H9 (cell line): ENCODE results near the gene ADGRB3. TPM values are rescaled to one million over a fixed set of nuclear protein-coding genes. Genes with fewer than 3 reads are reported as not detected.
A peak's percentile ranks its signal among the peaks of the same experiment; 100 is the strongest.

Source experiments
- DNase-seq: peaks from one replicate; pipeline ENCODE4 v3.0.0-alpha.2; 2017
- H2AFZ ChIP-seq: one replicate; pipeline ENCODE4 v1.6.1; 2013; ENCODE audit warnings: mild to moderate bottlenecking, low read length, control low read depth, moderate library complexity
- H2AK5ac ChIP-seq: 2 replicates; pipeline ENCODE4 v1.6.1; 2013; ENCODE audit warnings: low read length, control low read depth, mixed read lengths; ENCODE audit not compliant: insufficient read length
- H2BK120ac ChIP-seq: one replicate; pipeline ENCODE4 v1.6.1; 2013; ENCODE audit warnings: low read depth, mild to moderate bottlenecking, low read length, control low read depth, inconsistent platforms; ENCODE audit not compliant: poor library complexity, severe bottlenecking
- H2BK12ac ChIP-seq: 2 replicates; pipeline ENCODE4 v1.6.1; 2013; ENCODE audit warnings: low read length, control low read depth, mixed read lengths, low read depth; ENCODE audit not compliant: insufficient read length
- H2BK15ac ChIP-seq: 2 replicates; pipeline ENCODE4 v1.6.1; 2013; ENCODE audit warnings: low read depth, low read length, control low read depth
- H2BK20ac ChIP-seq: one replicate; pipeline ENCODE4 v1.6.1; 2013; ENCODE audit warnings: low read depth, mild to moderate bottlenecking, low read length, control low read depth, inconsistent platforms; ENCODE audit not compliant: poor library complexity, severe bottlenecking
- H2BK5ac ChIP-seq: 2 replicates; pipeline ENCODE4 v1.6.1; 2013; ENCODE audit warnings: low read length, control low read depth, mixed read lengths; ENCODE audit not compliant: insufficient read length
- H3K14ac ChIP-seq: 2 replicates; pipeline ENCODE4 v1.6.1; 2013; ENCODE audit warnings: low read length, control low read depth; ENCODE audit not compliant: insufficient read depth
- H3K18ac ChIP-seq: 2 replicates; pipeline ENCODE4 v1.6.1; 2013; ENCODE audit warnings: low read depth, mild to moderate bottlenecking, mixed read lengths, low read length, control low read depth; ENCODE audit not compliant: insufficient read length
- H3K23ac ChIP-seq: 2 replicates; pipeline ENCODE4 v1.6.1; 2013; ENCODE audit warnings: low read length, control low read depth, mixed read lengths, low read depth; ENCODE audit not compliant: insufficient read length
- H3K23me2 ChIP-seq: 2 replicates; pipeline ENCODE4 v1.6.1; 2013; ENCODE audit warnings: low read depth, mild to moderate bottlenecking, mixed read lengths, low read length, control low read depth; ENCODE audit not compliant: insufficient read length, poor library complexity, severe bottlenecking
- H3K27ac ChIP-seq: 2 replicates; pipeline ENCODE4 v1.5.1; 2013; ENCODE audit warnings: low read length, control low read depth, mixed read lengths, low read depth; ENCODE audit not compliant: insufficient read length
- H3K27me3 ChIP-seq: 2 replicates; pipeline ENCODE4 v1.6.1; 2013; ENCODE audit warnings: low read length, control low read depth, inconsistent platforms; ENCODE audit not compliant: insufficient read depth
- H3K4ac ChIP-seq: 2 replicates; pipeline ENCODE4 v1.6.1; 2013; ENCODE audit warnings: low read depth, mild to moderate bottlenecking, control low read depth, inconsistent platforms, low read length, moderate library complexity
- H3K4me1 ChIP-seq: 2 replicates; pipeline ENCODE4 v1.6.1; 2013; ENCODE audit warnings: low read length, control low read depth, inconsistent platforms; ENCODE audit not compliant: insufficient read depth
- H3K4me2 ChIP-seq: 2 replicates; pipeline ENCODE4 v1.6.1; 2013; ENCODE audit warnings: low read length, control low read depth, mixed read lengths; ENCODE audit not compliant: insufficient read length, insufficient read depth
- H3K56ac ChIP-seq: 2 replicates; pipeline ENCODE4 v1.6.1; 2013; ENCODE audit warnings: low read depth, mild to moderate bottlenecking, mixed read lengths, low read length, control low read depth; ENCODE audit not compliant: insufficient read length
- H3K79me1 ChIP-seq: 2 replicates; pipeline ENCODE4 v1.6.1; 2013; ENCODE audit warnings: low read depth, mild to moderate bottlenecking, moderate library complexity, low read length, control low read depth, inconsistent platforms; ENCODE audit not compliant: insufficient read depth, poor library complexity, severe bottlenecking
- H3K79me2 ChIP-seq: 2 replicates; pipeline ENCODE4 v1.6.1; 2013; ENCODE audit warnings: low read length, control low read depth, inconsistent platforms; ENCODE audit not compliant: insufficient read depth
- H3K9ac ChIP-seq: 2 replicates; pipeline ENCODE4 v1.6.1; 2013; ENCODE audit warnings: low read length, control low read depth, mixed read lengths; ENCODE audit not compliant: insufficient read length; ENCODE audit errors: extremely low read depth
- H3K9me3 ChIP-seq: one replicate; pipeline ENCODE4 v1.6.1; 2013; ENCODE audit warnings: low read depth, low read length, inconsistent platforms; ENCODE audit not compliant: control insufficient read depth
- H3T11ph ChIP-seq: one replicate; pipeline ENCODE4 v1.6.1; 2013; ENCODE audit warnings: mild to moderate bottlenecking, low read length, control low read depth, inconsistent platforms
- H4K20me1 ChIP-seq: one replicate; pipeline ENCODE4 v1.6.1; 2013; ENCODE audit not compliant: control insufficient read depth, insufficient read length, insufficient read depth
- H4K5ac ChIP-seq: 2 replicates; pipeline ENCODE4 v1.6.1; 2013; ENCODE audit warnings: low read depth, mild to moderate bottlenecking, mixed read lengths, low read length, control low read depth; ENCODE audit not compliant: insufficient read length
- H4K8ac ChIP-seq: replicated peaks from 2 replicates; pipeline ENCODE4 v1.6.1; 2013; ENCODE audit warnings: low read length, control low read depth, mixed read lengths, low read depth; ENCODE audit not compliant: insufficient read length
- H4K91ac ChIP-seq: 2 replicates; pipeline ENCODE4 v1.6.1; 2013; ENCODE audit warnings: low read depth, mild to moderate bottlenecking, moderate library complexity, mixed read lengths, low read length, control low read depth; ENCODE audit not compliant: insufficient read length
- H3K27ac Mint-ChIP-seq, 3 experiments: 2 replicates in 2 of 3; 3 replicates in 1 of 3; pipeline ENCODE4 v1.8.0; 2020 to 2021; ENCODE audit warnings: mixed read lengths in 3 of 3, mild to moderate bottlenecking in 1 of 3, moderate library complexity in 1 of 3
- H3K27me3 Mint-ChIP-seq: 2 replicates; pipeline ENCODE4 v1.8.0; 2021; ENCODE audit warnings: low read depth, mild to moderate bottlenecking, moderate library complexity, mixed read lengths
- H3K36me3 Mint-ChIP-seq, 3 experiments: 2 replicates in 2 of 3; 3 replicates in 1 of 3; pipeline ENCODE4 v1.8.0; 2020 to 2021; ENCODE audit warnings: low read depth in 3 of 3, mixed read lengths in 3 of 3; ENCODE audit not compliant: insufficient read depth in 1 of 3
- H3K4me1 Mint-ChIP-seq, 2 experiments: 2 replicates each; pipeline ENCODE4 v1.8.0; 2020; ENCODE audit warnings: mixed read lengths in 2 of 2
- H3K4me3 Mint-ChIP-seq, 2 experiments: 2 replicates in 1 of 2; 3 replicates in 1 of 2; pipeline ENCODE4 v1.8.0; 2020 to 2021; ENCODE audit warnings: mild to moderate bottlenecking in 2 of 2, mixed read lengths in 2 of 2, moderate library complexity in 1 of 2
- H3K9me3 Mint-ChIP-seq, 2 experiments: 2 replicates in 1 of 2; 3 replicates in 1 of 2; pipeline ENCODE4 v1.8.0; 2020; ENCODE audit warnings: mild to moderate bottlenecking in 2 of 2, mixed read lengths in 2 of 2, moderate library complexity in 1 of 2
- WGBS: extraction: QIAGEN DNeasy Blood & Tissue Kit; methylation state at CpG from one replicate; pipeline ENCODE4 v1.1.7; 2013; ENCODE audit warnings: missing lambda C conversion rate, low lambda C conversion rate, mixed read lengths; ENCODE audit not compliant: insufficient read length; ENCODE audit errors: extremely low coverage; 5-methylcytosine and 5-hydroxymethylcytosine counted together
- total RNA-seq: library from RNA; stranded (reverse); gene quantifications from 2 replicates; pipeline ENCODE4 v1.2.1, GENCODE V29; 2021
- TF ChIP-seq, protein P1 (sequence below): fragments of 200-600 bp; sonication (generic); conservative IDR thresholded peaks from 3 replicates; pipeline ENCODE4 v1.8.0; 2021; ENCODE audit warnings: antibody characterized with exemption, mild to moderate bottlenecking

The ADGRB3 gene
- total RNA-seq, 1 experiment from 2014 or later = 0.37 TPM

DNA sequence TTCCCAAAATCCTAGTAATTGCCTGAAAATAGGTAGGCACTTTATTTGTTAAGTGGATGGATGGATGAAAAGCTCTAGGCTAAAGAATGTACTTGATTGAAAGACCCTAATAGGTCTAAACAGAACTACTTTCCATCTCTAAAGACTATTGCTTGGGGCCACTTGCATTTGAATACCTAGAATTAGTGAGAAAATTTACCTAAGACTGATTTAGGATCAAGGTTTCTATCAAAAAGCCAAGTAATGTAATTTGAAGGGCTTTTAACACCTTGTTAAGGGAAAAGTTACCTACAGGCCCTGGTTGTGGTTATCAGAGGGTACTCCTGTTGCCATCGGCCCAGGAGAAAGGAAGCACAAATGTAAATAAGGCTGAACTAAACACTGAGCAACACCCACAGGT is 581.0 kb downstream of the ADGRB3 start:
- DNase-seq = no peak

More for the DNA sequence above, 581.0 kb downstream of the ADGRB3 start:
- Histone ChIP-seq H4K20me1 (no peaks in the 10 kb centered on the region), H3K18ac (no peak overlapping the region), H3K14ac (no peak overlapping the region), H3K79me2 (no peaks in the 10 kb centered on the region), H4K5ac (no peak overlapping the region), H3K27me3 (no peaks in the 10 kb centered on the region), H2AK5ac (no peak overlapping the region), H3K4ac (no peak overlapping the region), H4K91ac (no peak overlapping the region), H3K79me1 (no peaks in the 10 kb centered on the region), H2BK20ac (no peak overlapping the region), H2AFZ (no peak overlapping the region), H3K4me1 (peaks cover 19% of the 10 kb centered on the region; the same call in 1 of the 2 replicates), H3T11ph (no peak overlapping the region), H3K23me2 (no peaks in the 10 kb centered on the region), H3K9ac (no peak overlapping the region), H4K8ac (no peak overlapping the region), H2BK12ac (peak overlapping the region; percentile 28), H3K4me2 (peak overlapping the region; percentile 22), H3K23ac (no peak overlapping the region), H3K56ac (no peak overlapping the region), H2BK5ac (peak overlapping the region; percentile 66), H2BK15ac (no peak overlapping the region), H2BK120ac (no peak overlapping the region), H3K27ac (peak overlapping the region; percentile 97), H3K9me3 (no peaks in the 10 kb centered on the region)
- Mint-ChIP-seq H3K36me3 (no peaks in the 10 kb centered on the region), H3K4me1 (peaks cover 73 to 75% of the 10 kb centered on the region in 2 experiments), H3K27me3 (no peaks in the 10 kb centered on the region), H3K4me3 (peak overlapping the region in 1 of 2 experiments; percentile 67; a peak in 1 of 5 replicates), H3K9me3 (0 out of 5 replicates have a peak, but pooled peaks cover 0 to 2% of the 10 kb centered on the region in 2 experiments), H3K27ac (peak overlapping the region; percentile 99 to 100 (median 99))
- TF ChIP-seq, protein P1, sequence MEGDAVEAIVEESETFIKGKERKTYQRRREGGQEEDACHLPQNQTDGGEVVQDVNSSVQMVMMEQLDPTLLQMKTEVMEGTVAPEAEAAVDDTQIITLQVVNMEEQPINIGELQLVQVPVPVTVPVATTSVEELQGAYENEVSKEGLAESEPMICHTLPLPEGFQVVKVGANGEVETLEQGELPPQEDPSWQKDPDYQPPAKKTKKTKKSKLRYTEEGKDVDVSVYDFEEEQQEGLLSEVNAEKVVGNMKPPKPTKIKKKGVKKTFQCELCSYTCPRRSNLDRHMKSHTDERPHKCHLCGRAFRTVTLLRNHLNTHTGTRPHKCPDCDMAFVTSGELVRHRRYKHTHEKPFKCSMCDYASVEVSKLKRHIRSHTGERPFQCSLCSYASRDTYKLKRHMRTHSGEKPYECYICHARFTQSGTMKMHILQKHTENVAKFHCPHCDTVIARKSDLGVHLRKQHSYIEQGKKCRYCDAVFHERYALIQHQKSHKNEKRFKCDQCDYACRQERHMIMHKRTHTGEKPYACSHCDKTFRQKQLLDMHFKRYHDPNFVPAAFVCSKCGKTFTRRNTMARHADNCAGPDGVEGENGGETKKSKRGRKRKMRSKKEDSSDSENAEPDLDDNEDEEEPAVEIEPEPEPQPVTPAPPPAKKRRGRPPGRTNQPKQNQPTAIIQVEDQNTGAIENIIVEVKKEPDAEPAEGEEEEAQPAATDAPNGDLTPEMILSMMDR = no peak
- WGBS = no CpG with 5 or more reads among the region's 1 CpG
